Measurements from ENCODE around the gene TEKT2. TPM values are rescaled to one million over a fixed set of nuclear protein-coding genes. Genes with fewer than 3 reads are reported as not detected.

TEKT2 gene
- total and polyA plus RNA-seq, 2 donors: 0.13 to 0.37 TPM

- DNase-seq (ENCODE audit: extremely low spot score): no peak
- H3K27ac ChIP-seq (ENCODE audit: low read depth): no peak overlapping the region
- 36% methylated on average over 5 of the region's 5 CpGs for WGBS
Measured at GRCh38 chr1:36106269-36106668, 22.4 kb downstream of the TEKT2 start.

GRCh38 chr1:36107394-36107793 is 23.5 kb downstream of the TEKT2 start:
- no peak for DNase-seq (ENCODE audit: extremely low spot score)
- H3K4me1 ChIP-seq (ENCODE audit: insufficient read depth): no peaks in the 10 kb centered on the region
- H3K4me3 ChIP-seq (ENCODE audit: low read depth, low read length): no peak overlapping the region
- WGBS: 83% methylated on average over 9 of the region's 9 CpGs
- H3K36me3 ChIP-seq (ENCODE audit: insufficient read depth): no peaks in the 10 kb centered on the region
- no peak overlapping the region for H3K27ac ChIP-seq (ENCODE audit: low read depth)

More at GRCh38 chr1:36106269-36106668, 22.4 kb downstream of the TEKT2 start:
- Histone ChIP-seq H3K4me1 (ENCODE audit: insufficient read depth) (no peaks in the 10 kb centered on the region), H3K4me3 (ENCODE audit: low read depth, low read length) (no peak overlapping the region), H3K36me3 (ENCODE audit: insufficient read depth) (no peaks in the 10 kb centered on the region)

- DNase-seq (ENCODE audit: extremely low spot score): no peak
- no peak overlapping the region for H3K27ac ChIP-seq (ENCODE audit: low read depth)
- no peaks in the 10 kb centered on the region for H3K4me1 ChIP-seq (ENCODE audit: insufficient read depth)
- WGBS: 58% methylated on average over 14 of the region's 14 CpGs
- H3K36me3 ChIP-seq (ENCODE audit: insufficient read depth): no peaks in the 10 kb centered on the region
- H3K4me3 ChIP-seq (ENCODE audit: low read depth, low read length): no peak overlapping the region
Measured at GRCh38 chr1:36108314-36108713, 24.4 kb downstream of the TEKT2 start.

GRCh38 chr1:36109041-36109679 is 25.3 kb downstream of the TEKT2 start:
- DNase-seq (ENCODE audit: extremely low spot score): no peak
- no peak overlapping the region for H3K27ac ChIP-seq (ENCODE audit: low read depth)

GRCh38 chr1:36111151-36111550 is 27.3 kb downstream of the TEKT2 start:
- 61% methylated on average over 4 of the region's 4 CpGs for WGBS
- H3K4me1 ChIP-seq (ENCODE audit: insufficient read depth): no peaks in the 10 kb centered on the region
- no peak for DNase-seq (ENCODE audit: extremely low spot score)
- H3K36me3 ChIP-seq (ENCODE audit: insufficient read depth): no peaks in the 10 kb centered on the region
- H3K4me3 ChIP-seq (ENCODE audit: low read depth, low read length): no peak overlapping the region
- H3K27ac ChIP-seq (ENCODE audit: low read depth): no peak overlapping the region

More at GRCh38 chr1:36109041-36109679, 25.3 kb downstream of the TEKT2 start:
- Histone ChIP-seq H3K36me3 (ENCODE audit: insufficient read depth) (no peaks in the 10 kb centered on the region), H3K4me3 (ENCODE audit: low read depth, low read length) (no peak overlapping the region), H3K4me1 (ENCODE audit: insufficient read depth) (no peaks in the 10 kb centered on the region)
- WGBS: 67% methylated on average over 11 of the region's 11 CpGs

- Histone ChIP-seq H3K36me3 (ENCODE audit: insufficient read depth) (no peaks in the 10 kb centered on the region), H3K27ac (ENCODE audit: low read depth) (no peak overlapping the region), H3K4me1 (ENCODE audit: insufficient read depth) (no peaks in the 10 kb centered on the region), H3K4me3 (ENCODE audit: low read depth, low read length) (no peak overlapping the region)
- no peak for DNase-seq (ENCODE audit: extremely low spot score)
- 90% methylated on average over 9 of the region's 9 CpGs for WGBS
Measured at GRCh38 chr1:36112823-36113222, 28.9 kb downstream of the TEKT2 start.

GRCh38 chr1:36114371-36114770 is 30.5 kb downstream of the TEKT2 start:
- Histone ChIP-seq H3K4me1 (ENCODE audit: insufficient read depth) (no peaks in the 10 kb centered on the region), H3K27ac (ENCODE audit: low read depth) (no peak overlapping the region), H3K4me3 (ENCODE audit: low read depth, low read length) (no peak overlapping the region), H3K36me3 (ENCODE audit: insufficient read depth) (no peaks in the 10 kb centered on the region)
- WGBS: 75% methylated on average over 5 of the region's 5 CpGs
- no peak for DNase-seq (ENCODE audit: extremely low spot score)

- Histone ChIP-seq H3K4me1 (ENCODE audit: insufficient read depth) (no peaks in the 10 kb centered on the region), H3K36me3 (ENCODE audit: insufficient read depth) (no peaks in the 10 kb centered on the region), H3K4me3 (ENCODE audit: low read depth, low read length) (no peak overlapping the region), H3K27ac (ENCODE audit: low read depth) (peak overlapping the region; percentile 3)
- no peak for DNase-seq (ENCODE audit: extremely low spot score)
- 28% methylated on average over 18 of the region's 18 CpGs for WGBS
Measured at GRCh38 chr1:36115200-36115669, 31.3 kb downstream of the TEKT2 start.

GRCh38 chr1:36115931-36116330 is 32.0 kb downstream of the TEKT2 start:
- Histone ChIP-seq H3K36me3 (ENCODE audit: insufficient read depth) (no peaks in the 10 kb centered on the region), H3K27ac (ENCODE audit: low read depth) (no peak overlapping the region), H3K4me3 (ENCODE audit: low read depth, low read length) (no peak overlapping the region), H3K4me1 (ENCODE audit: insufficient read depth) (no peaks in the 10 kb centered on the region)
- WGBS: 55% methylated on average over 5 of the region's 5 CpGs
- DNase-seq (ENCODE audit: extremely low spot score): no peak

- no peak overlapping the region for H3K4me3 ChIP-seq (ENCODE audit: low read depth, low read length)
- H3K36me3 ChIP-seq (ENCODE audit: insufficient read depth): no peaks in the 10 kb centered on the region
- no peak overlapping the region for H3K27ac ChIP-seq (ENCODE audit: low read depth)
- no peak for DNase-seq (ENCODE audit: extremely low spot score)
- no peaks in the 10 kb centered on the region for H3K4me1 ChIP-seq (ENCODE audit: insufficient read depth)
- WGBS: 67% methylated on average over 5 of the region's 5 CpGs
Measured at GRCh38 chr1:36116901-36117300, 33.0 kb downstream of the TEKT2 start.

- no peak for DNase-seq (ENCODE audit: extremely low spot score)
- no peaks in the 10 kb centered on the region for H3K4me1 ChIP-seq (ENCODE audit: insufficient read depth)
Measured at GRCh38 chr1:36118447-36119204, 34.7 kb downstream of the TEKT2 start.

GRCh38 chr1:36119456-36119855 is 35.6 kb downstream of the TEKT2 start:
- no peak overlapping the region for H3K27ac ChIP-seq (ENCODE audit: low read depth)
- H3K4me1 ChIP-seq (ENCODE audit: insufficient read depth): no peaks in the 10 kb centered on the region
- H3K4me3 ChIP-seq (ENCODE audit: low read depth, low read length): no peak overlapping the region
- DNase-seq (ENCODE audit: extremely low spot score): no peak
- WGBS: 36% methylated on average over 9 of the region's 9 CpGs
- H3K36me3 ChIP-seq (ENCODE audit: insufficient read depth): no peaks in the 10 kb centered on the region

More at GRCh38 chr1:36118447-36119204, 34.7 kb downstream of the TEKT2 start:
- no peak overlapping the region for H3K27ac ChIP-seq (ENCODE audit: low read depth)
- H3K4me3 ChIP-seq (ENCODE audit: low read depth, low read length): no peak overlapping the region
- no peaks in the 10 kb centered on the region for H3K36me3 ChIP-seq (ENCODE audit: insufficient read depth)
- 48% methylated on average over 10 of the region's 10 CpGs for WGBS

- no peak for DNase-seq (ENCODE audit: extremely low spot score)
- Histone ChIP-seq H3K27ac (ENCODE audit: low read depth) (no peak overlapping the region), H3K4me3 (ENCODE audit: low read depth, low read length) (no peak overlapping the region), H3K4me1 (ENCODE audit: insufficient read depth) (no peaks in the 10 kb centered on the region), H3K36me3 (ENCODE audit: insufficient read depth) (no peaks in the 10 kb centered on the region)
- 90% methylated on average over 12 of the region's 12 CpGs for WGBS
Measured at GRCh38 chr1:36122062-36123030, 38.5 kb downstream of the TEKT2 start.

Data from urinary bladder (tissue), 4 donors.